ENCODE measurements around the gene FRS3.

DNA sequence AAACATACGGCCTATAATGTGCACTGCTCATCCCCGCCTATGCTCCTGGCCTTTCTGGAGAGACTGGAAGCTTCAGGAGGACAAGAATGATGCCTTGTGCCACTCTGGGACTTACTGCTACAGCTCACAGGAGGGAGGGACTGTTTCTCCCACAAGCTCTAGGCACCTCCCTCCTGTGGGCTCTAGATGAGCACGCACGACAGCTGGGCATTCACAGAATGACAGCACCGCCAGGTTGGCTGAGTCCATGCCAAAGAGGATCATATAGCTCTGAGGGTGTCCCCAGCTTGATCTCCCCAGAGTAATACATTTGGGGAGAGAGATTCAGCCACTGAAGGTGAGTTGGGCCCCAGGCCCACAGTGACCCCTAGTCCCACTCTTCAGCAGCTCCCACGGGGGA lies 22.4 kb downstream of the FRS3 start:
- TF ChIP-seq, protein P1, sequence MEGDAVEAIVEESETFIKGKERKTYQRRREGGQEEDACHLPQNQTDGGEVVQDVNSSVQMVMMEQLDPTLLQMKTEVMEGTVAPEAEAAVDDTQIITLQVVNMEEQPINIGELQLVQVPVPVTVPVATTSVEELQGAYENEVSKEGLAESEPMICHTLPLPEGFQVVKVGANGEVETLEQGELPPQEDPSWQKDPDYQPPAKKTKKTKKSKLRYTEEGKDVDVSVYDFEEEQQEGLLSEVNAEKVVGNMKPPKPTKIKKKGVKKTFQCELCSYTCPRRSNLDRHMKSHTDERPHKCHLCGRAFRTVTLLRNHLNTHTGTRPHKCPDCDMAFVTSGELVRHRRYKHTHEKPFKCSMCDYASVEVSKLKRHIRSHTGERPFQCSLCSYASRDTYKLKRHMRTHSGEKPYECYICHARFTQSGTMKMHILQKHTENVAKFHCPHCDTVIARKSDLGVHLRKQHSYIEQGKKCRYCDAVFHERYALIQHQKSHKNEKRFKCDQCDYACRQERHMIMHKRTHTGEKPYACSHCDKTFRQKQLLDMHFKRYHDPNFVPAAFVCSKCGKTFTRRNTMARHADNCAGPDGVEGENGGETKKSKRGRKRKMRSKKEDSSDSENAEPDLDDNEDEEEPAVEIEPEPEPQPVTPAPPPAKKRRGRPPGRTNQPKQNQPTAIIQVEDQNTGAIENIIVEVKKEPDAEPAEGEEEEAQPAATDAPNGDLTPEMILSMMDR (IDR thresholded peaks at IDR 0.05) = no peak
- no peak for TF ChIP-seq POLR2A (IDR thresholded peaks at IDR 0.05)

Data from adrenal gland (tissue), 5 donors.